Esophagus squamous epithelium (tissue), 4 donors: Measurements from ENCODE around the gene HSPA1B.

Experiments used
- POLR2A ChIP-seq, 4 donors: fragments of 450-650 bp; IDR thresholded peaks; one replicate each; pipeline ENCODE4 v1.6.1; 2017; ENCODE audit warnings: antibody characterized with exemption in 4 of 4, mild to moderate bottlenecking in 4 of 4, moderate library complexity in 3 of 4
- TF ChIP-seq, protein P1 (sequence below), 6 experiments: fragments of 450-650 bp in 4 of 6; fragments of 200-600 bp in 2 of 6; sonication (generic) in 2 of 6; IDR thresholded peaks; one replicate each; pipeline ENCODE4 v1.5.1; 2016 to 2019; ENCODE audit warnings: antibody characterized with exemption in 6 of 6, mild to moderate bottlenecking in 4 of 6, moderate library complexity in 4 of 6

DNA sequence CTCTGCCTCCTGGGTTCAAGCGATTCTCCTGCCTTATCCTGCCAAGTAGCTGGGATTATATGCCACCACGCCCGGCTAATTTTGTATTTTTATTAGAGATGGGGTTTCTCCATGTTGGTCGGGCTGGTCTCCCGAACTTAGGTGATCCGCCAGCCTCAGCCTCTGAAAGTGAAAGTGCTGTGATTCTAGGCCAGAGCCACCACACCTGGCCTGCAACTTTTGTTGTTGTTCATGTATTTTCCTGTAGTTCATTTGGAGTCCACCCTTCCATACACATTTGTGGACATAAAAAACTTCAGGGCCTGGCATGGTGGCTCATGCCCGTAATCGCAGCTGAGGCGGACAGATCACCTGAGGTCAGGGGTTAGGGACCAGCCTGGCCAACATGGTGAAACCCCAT is 14.5 kb downstream of the HSPA1B start:
- no peak for TF ChIP-seq POLR2A (IDR thresholded peaks at IDR 0.05)
- TF ChIP-seq, protein P1, sequence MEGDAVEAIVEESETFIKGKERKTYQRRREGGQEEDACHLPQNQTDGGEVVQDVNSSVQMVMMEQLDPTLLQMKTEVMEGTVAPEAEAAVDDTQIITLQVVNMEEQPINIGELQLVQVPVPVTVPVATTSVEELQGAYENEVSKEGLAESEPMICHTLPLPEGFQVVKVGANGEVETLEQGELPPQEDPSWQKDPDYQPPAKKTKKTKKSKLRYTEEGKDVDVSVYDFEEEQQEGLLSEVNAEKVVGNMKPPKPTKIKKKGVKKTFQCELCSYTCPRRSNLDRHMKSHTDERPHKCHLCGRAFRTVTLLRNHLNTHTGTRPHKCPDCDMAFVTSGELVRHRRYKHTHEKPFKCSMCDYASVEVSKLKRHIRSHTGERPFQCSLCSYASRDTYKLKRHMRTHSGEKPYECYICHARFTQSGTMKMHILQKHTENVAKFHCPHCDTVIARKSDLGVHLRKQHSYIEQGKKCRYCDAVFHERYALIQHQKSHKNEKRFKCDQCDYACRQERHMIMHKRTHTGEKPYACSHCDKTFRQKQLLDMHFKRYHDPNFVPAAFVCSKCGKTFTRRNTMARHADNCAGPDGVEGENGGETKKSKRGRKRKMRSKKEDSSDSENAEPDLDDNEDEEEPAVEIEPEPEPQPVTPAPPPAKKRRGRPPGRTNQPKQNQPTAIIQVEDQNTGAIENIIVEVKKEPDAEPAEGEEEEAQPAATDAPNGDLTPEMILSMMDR (IDR thresholded peaks at IDR 0.05): no peak
